ENCODE data around the gene GNAI1.

The GNAI1 gene

GRCh38 chr7:80134536-80135308, at the start of gene GNAI1:
Gene GNAI1 (plus strand): TSS chr7:80134831. CDS start chr7:80135161, 330 bp downstream.
- no peak for DNase-seq (ENCODE audit: low read depth)

- DNase-seq (ENCODE audit: low read depth): peak; percentile 64
Measured at GRCh38 chr7:80087051-80087770, 47.4 kb upstream of the GNAI1 start.

GRCh38 chr7:80087771-80088170, 46.9 kb upstream of the GNAI1 start:
- no peak for DNase-seq (ENCODE audit: low read depth)

GRCh38 chr7:80088705-80089104, 45.9 kb upstream of the GNAI1 start:
- no peak for DNase-seq (ENCODE audit: low read depth)

GRCh38 chr7:80089366-80089765, 45.3 kb upstream of the GNAI1 start:
- no peak for DNase-seq (ENCODE audit: low read depth)

GRCh38 chr7:80093349-80093748, 41.3 kb upstream of the GNAI1 start:
- no peak for DNase-seq (ENCODE audit: low read depth)

- DNase-seq (ENCODE audit: low read depth): no peak
Measured at GRCh38 chr7:80095545-80095944, 39.1 kb upstream of the GNAI1 start.

- no peak for DNase-seq (ENCODE audit: low read depth)
Measured at GRCh38 chr7:80097756-80098155, 36.9 kb upstream of the GNAI1 start.

- no peak for DNase-seq (ENCODE audit: low read depth)
Measured at GRCh38 chr7:80098795-80099194, 35.8 kb upstream of the GNAI1 start.

- DNase-seq (ENCODE audit: low read depth): no peak
Measured at GRCh38 chr7:80100254-80100653, 34.4 kb upstream of the GNAI1 start.

- no peak for DNase-seq (ENCODE audit: low read depth)
Measured at GRCh38 chr7:80105701-80106408, 28.8 kb upstream of the GNAI1 start.

- DNase-seq (ENCODE audit: low read depth): no peak
Measured at GRCh38 chr7:80106498-80107113, 28.0 kb upstream of the GNAI1 start.

GRCh38 chr7:80107278-80107677, 27.4 kb upstream of the GNAI1 start:
- DNase-seq (ENCODE audit: low read depth): no peak

GRCh38 chr7:80110376-80110775, 24.3 kb upstream of the GNAI1 start:
- DNase-seq (ENCODE audit: low read depth): no peak

- no peak for DNase-seq (ENCODE audit: low read depth)
Measured at GRCh38 chr7:80114159-80114558, 20.5 kb upstream of the GNAI1 start.

- no peak for DNase-seq (ENCODE audit: low read depth)
Measured at GRCh38 chr7:80124526-80125264, 9.9 kb upstream of the GNAI1 start.

GRCh38 chr7:80127412-80128160, 7.0 kb upstream of the GNAI1 start:
- no peak for DNase-seq (ENCODE audit: low read depth)

GRCh38 chr7:80128918-80129317, 5.7 kb upstream of the GNAI1 start:
- DNase-seq (ENCODE audit: low read depth): no peak

- no peak for DNase-seq (ENCODE audit: low read depth)
Measured at GRCh38 chr7:80129785-80130184, 4.8 kb upstream of the GNAI1 start.

- no peak for DNase-seq (ENCODE audit: low read depth)
Measured at GRCh38 chr7:80131675-80132435, 2.8 kb upstream of the GNAI1 start.
